SK-N-SH (cell line): ENCODE results near the gene MEN1. TPM values are rescaled to one million over a fixed set of nuclear protein-coding genes. Genes with fewer than 3 reads are reported as not detected.
A peak's percentile ranks its signal among the peaks of the same experiment; 100 is the strongest.

Experiments
- CTCF ChIA-PET: fragments of 300-600, 350-600 bp; formaldehyde crosslinking; extraction: SDS; loops from one replicate; lab custom pipeline; 2021; lab: Yijun Ruan, JAX
- POLR2A ChIA-PET: fragments of 350-600 bp; sonication (Branson Sonifier 250); formaldehyde crosslinking; extraction: SDS; loops from one replicate; lab custom pipeline; 2020; ENCODE audit warnings: antibody characterized with exemption, inconsistent platforms; lab: Yijun Ruan, JAX
- DNase-seq: peaks from one replicate; pipeline ENCODE4 v3.0.0; 2012
- H2AFZ ChIP-seq: fragments of 200-600 bp; sonication (generic); 2 replicates; pipeline ENCODE4 v1.8.1; 2016; ENCODE audit warnings: antibody characterized with exemption, mild to moderate bottlenecking, low read depth
- H3F3A ChIP-seq: fragments of 200-600 bp; sonication (generic); replicated peaks from 2 replicates; pipeline ENCODE3; 2016; ENCODE audit warnings: antibody characterized with exemption, mild to moderate bottlenecking; ENCODE audit not compliant: insufficient read depth
- H3K27ac ChIP-seq, 2 experiments: fragments of 200-500 bp in 1 of 2; fragments of 200-600 bp in 1 of 2; sonication (Bioruptor generic) in 1 of 2; sonication (generic), shearing (Covaris generic) in 1 of 2; 2 replicates each; pipeline versions ENCODE4 v1.5.1 to v1.6.1; 2014 to 2016; ENCODE audit warnings: low read depth in 2 of 2, inconsistent platforms in 1 of 2, low read length in 1 of 2, mild to moderate bottlenecking in 1 of 2, mixed read lengths in 1 of 2
- H3K27me3 ChIP-seq: fragments of 200-600 bp; sonication (generic), shearing (Covaris generic); 2 replicates; pipeline ENCODE4 v1.6.1; 2016; ENCODE audit warnings: mixed run types; ENCODE audit not compliant: insufficient read depth
- H3K36me3 ChIP-seq, 2 experiments: fragments of 200-500 bp in 1 of 2; fragments of 200-600 bp in 1 of 2; sonication (Bioruptor generic) in 1 of 2; sonication (generic) in 1 of 2; replicated peaks in 1 of 2; 2 replicates each; pipeline versions ENCODE3 to v1.5.1; 2014 to 2016; ENCODE audit warnings: low read length in 1 of 2, mild to moderate bottlenecking in 1 of 2; ENCODE audit not compliant: insufficient read depth in 2 of 2, control insufficient read depth in 1 of 2
- H3K4me1 ChIP-seq, 2 experiments: fragments of 200-500 bp in 1 of 2; fragments of 200-600 bp in 1 of 2; sonication (Bioruptor generic) in 1 of 2; sonication (generic), shearing (Covaris generic) in 1 of 2; 2 replicates each; pipeline versions ENCODE4 v1.5.1 to v1.6.1; 2014 to 2016; ENCODE audit warnings: low read depth in 1 of 2, low read length in 1 of 2, mixed run types in 1 of 2; ENCODE audit not compliant: insufficient read depth in 2 of 2, control insufficient read depth in 1 of 2
- H3K4me2 ChIP-seq: fragments of 200-600 bp; sonication (generic), shearing (Covaris generic); 2 replicates; pipeline ENCODE4 v1.6.1; 2017; ENCODE audit warnings: mixed run types
- H3K4me3 ChIP-seq, 2 experiments: fragments of 200-500 bp in 1 of 2; fragments of 200-600 bp in 1 of 2; sonication (Bioruptor generic) in 1 of 2; sonication (generic), shearing (Covaris generic) in 1 of 2; 2 replicates each; pipeline versions ENCODE4 v1.5.1 to v1.8.1; 2014 to 2016; ENCODE audit warnings: low read depth in 2 of 2, inconsistent platforms in 1 of 2, low read length in 1 of 2, mild to moderate bottlenecking in 1 of 2, mixed read lengths in 1 of 2, moderate library complexity in 1 of 2
- H3K79me2 ChIP-seq: fragments of 200-600 bp; sonication (generic); 2 replicates; pipeline ENCODE4 v1.8.1; 2017; ENCODE audit warnings: mild to moderate bottlenecking; ENCODE audit not compliant: insufficient read depth
- H3K9ac ChIP-seq: fragments of 200-600 bp; sonication (generic); 2 replicates; pipeline ENCODE4 v1.6.1; 2017; ENCODE audit warnings: mixed run types
- H3K9me2 ChIP-seq: fragments of 200-600 bp; sonication (generic); 2 replicates; pipeline ENCODE4 v1.6.1; 2017; ENCODE audit warnings: mixed run types
- H3K9me3 ChIP-seq: fragments of 200-600 bp; sonication (generic); 2 replicates; pipeline ENCODE4 v1.6.1; 2017; ENCODE audit warnings: mixed run types, mild to moderate bottlenecking, moderate library complexity
- H4K20me1 ChIP-seq: fragments of 200-600 bp; sonication (generic); 2 replicates; pipeline ENCODE4 v1.6.1; 2017; ENCODE audit warnings: mild to moderate bottlenecking, mixed run types; ENCODE audit not compliant: insufficient read depth
- ELF1 ChIP-seq: IDR thresholded peaks from 2 replicates; pipeline ENCODE4 v1.4.0; 2012
- EP300 ChIP-seq, 2 experiments: IDR thresholded peaks; 2 replicates each; pipeline versions ENCODE4 v1.4.0 to v1.6.1; 2012; ENCODE audit warnings: borderline replicate concordance in 1 of 2, low read depth in 1 of 2, low read length in 1 of 2
- EZH2phosphoT487 ChIP-seq: fragments of 200-600 bp; sonication (generic); IDR thresholded peaks from 2 replicates; pipeline ENCODE4 v1.6.1; 2017; ENCODE audit warnings: low read depth, mixed run types, mild to moderate bottlenecking, antibody characterized with exemption, moderate library complexity, borderline replicate concordance
- NFIC ChIP-seq: IDR thresholded peaks from 2 replicates; pipeline ENCODE4 v1.4.0; 2012; ENCODE audit warnings: borderline replicate concordance
- RAD21 ChIP-seq: IDR thresholded peaks from 2 replicates; pipeline ENCODE4 v1.6.1; 2012; ENCODE audit warnings: mild to moderate bottlenecking, low read length
- SIN3A ChIP-seq: IDR thresholded peaks from 2 replicates; pipeline ENCODE4 v1.6.1; 2012; ENCODE audit warnings: low read depth, mild to moderate bottlenecking, low read length, moderate library complexity, borderline replicate concordance
- WGBS: methylation state at CpG from one replicate; pipeline ENCODE4 v1.1.6; 2017; ENCODE audit warnings: low lambda C conversion rate; 5-methylcytosine and 5-hydroxymethylcytosine counted together
- polyA plus RNA-seq, 3 experiments: library from polyadenylated mRNA; depleted of rRNA; stranded (reverse); fragments of >200 nt; gene quantifications; 2 replicates each; pipeline ENCODE4 v1.2.3, GENCODE V29; 2012
- TF ChIP-seq, protein P1 (sequence below): IDR thresholded peaks from 2 replicates; pipeline ENCODE4 v1.4.0; 2012; ENCODE audit warnings: low read depth
- TF ChIP-seq, protein P2 (sequence below): fragments of 200-600 bp; sonication (generic); IDR thresholded peaks from 2 replicates; pipeline ENCODE4 v1.6.1; 2017; ENCODE audit warnings: antibody characterized with exemption, mild to moderate bottlenecking, moderate library complexity

MEN1 gene
- polyA plus RNA-seq, 1 of the 3 experiments (the other 2 are of a cell fraction), result 52.9 TPM

- ChIA-PET CTCF (interaction anchor here (1.2 to 1.7 kb wide), 6 partner anchors 9 to 85 kb away, joined by 3 to 4 read pairs (median 4); partner anchors contain the start of gene CDC42BPG), POLR2A (interaction anchor here (0.5 to 0.8 kb wide), 2 partner anchors 13 to 200 kb away, joined by 3 to 5 read pairs; no protein-coding TSS in a partner anchor)
- H2AFZ ChIP-seq, result 0 out of 2 replicates have a peak overlapping the region, but pooled peaks have one; percentile 79
- peak overlapping the region; percentile 73 for H3K9ac ChIP-seq
- H3K9me2 ChIP-seq, result no peaks in the 10 kb centered on the region
- DNase-seq, result peak; percentile 81
- peaks cover 11% of the 10 kb centered on the region for H3K79me2 ChIP-seq
- H3K4me1 ChIP-seq, result peaks cover 8% of the 10 kb centered on the region in 2 experiments; a peak in 2 of 4 replicates
- no peaks in the 10 kb centered on the region for H4K20me1 ChIP-seq
- H3K36me3 ChIP-seq, result peaks cover 0 to 29% of the 10 kb centered on the region in 2 experiments
- H3K4me3 ChIP-seq, result peak overlapping the region; percentile 68 to 96
- 8% methylated on average over 20 of the region's 44 CpGs for WGBS
- H3F3A ChIP-seq, result peaks cover 4% of the 10 kb centered on the region
- H3K27ac ChIP-seq, result peak overlapping the region; percentile 39 to 48; a peak in 2 of 4 replicates
- no peaks in the 10 kb centered on the region for H3K27me3 ChIP-seq
- TF ChIP-seq EZH2phosphoT487 (no peak), EP300 (IDR thresholded peaks at IDR 0.05; ENCODE audit: borderline replicate concordance in 1 of 2, low read depth in 1 of 2, low read length in 1 of 2) (no peak), RAD21 (no peak), SIN3A (no peak), NFIC (no peak)
- TF ChIP-seq, protein P1, sequence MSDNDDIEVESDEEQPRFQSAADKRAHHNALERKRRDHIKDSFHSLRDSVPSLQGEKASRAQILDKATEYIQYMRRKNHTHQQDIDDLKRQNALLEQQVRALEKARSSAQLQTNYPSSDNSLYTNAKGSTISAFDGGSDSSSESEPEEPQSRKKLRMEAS, result no peak
- peak overlapping the region; percentile 99 for H3K4me2 ChIP-seq
- no peaks in the 10 kb centered on the region for H3K9me3 ChIP-seq
These were observed 540 bp downstream of the MEN1 start for GRCh38 chr11:64809781-64810241.

- Histone ChIP-seq H3F3A (peaks cover 3% of the 10 kb centered on the region), H3K27ac (no peak overlapping the region), H3K4me1 (peaks cover 15 to 26% of the 10 kb centered on the region in 2 experiments; a peak in 3 of 4 replicates), H3K27me3 (no peaks in the 10 kb centered on the region), H3K36me3 (peaks cover 0 to 36% of the 10 kb centered on the region in 2 experiments), H3K9me2 (no peaks in the 10 kb centered on the region), H4K20me1 (no peaks in the 10 kb centered on the region), H3K9ac (no peak overlapping the region), H2AFZ (no peak overlapping the region), H3K4me3 (no peak overlapping the region), H3K79me2 (peaks cover 11% of the 10 kb centered on the region), H3K9me3 (no peaks in the 10 kb centered on the region), H3K4me2 (no peak overlapping the region)
- 91% methylated on average over 8 of the region's 9 CpGs for WGBS
- no peak for DNase-seq
- CTCF ChIA-PET, result no interaction called here
- POLR2A ChIA-PET, result no interaction called here
- TF ChIP-seq ELF1, result no peak
- TF ChIP-seq, protein P1, result no peak
- TF ChIP-seq, protein P2, sequence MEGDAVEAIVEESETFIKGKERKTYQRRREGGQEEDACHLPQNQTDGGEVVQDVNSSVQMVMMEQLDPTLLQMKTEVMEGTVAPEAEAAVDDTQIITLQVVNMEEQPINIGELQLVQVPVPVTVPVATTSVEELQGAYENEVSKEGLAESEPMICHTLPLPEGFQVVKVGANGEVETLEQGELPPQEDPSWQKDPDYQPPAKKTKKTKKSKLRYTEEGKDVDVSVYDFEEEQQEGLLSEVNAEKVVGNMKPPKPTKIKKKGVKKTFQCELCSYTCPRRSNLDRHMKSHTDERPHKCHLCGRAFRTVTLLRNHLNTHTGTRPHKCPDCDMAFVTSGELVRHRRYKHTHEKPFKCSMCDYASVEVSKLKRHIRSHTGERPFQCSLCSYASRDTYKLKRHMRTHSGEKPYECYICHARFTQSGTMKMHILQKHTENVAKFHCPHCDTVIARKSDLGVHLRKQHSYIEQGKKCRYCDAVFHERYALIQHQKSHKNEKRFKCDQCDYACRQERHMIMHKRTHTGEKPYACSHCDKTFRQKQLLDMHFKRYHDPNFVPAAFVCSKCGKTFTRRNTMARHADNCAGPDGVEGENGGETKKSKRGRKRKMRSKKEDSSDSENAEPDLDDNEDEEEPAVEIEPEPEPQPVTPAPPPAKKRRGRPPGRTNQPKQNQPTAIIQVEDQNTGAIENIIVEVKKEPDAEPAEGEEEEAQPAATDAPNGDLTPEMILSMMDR, result no peak
These were observed 4.9 kb downstream of the MEN1 start for GRCh38 chr11:64805481-64805880.
